ENCODE measurements around the gene TMEM94.

TMEM94 gene

DNA sequence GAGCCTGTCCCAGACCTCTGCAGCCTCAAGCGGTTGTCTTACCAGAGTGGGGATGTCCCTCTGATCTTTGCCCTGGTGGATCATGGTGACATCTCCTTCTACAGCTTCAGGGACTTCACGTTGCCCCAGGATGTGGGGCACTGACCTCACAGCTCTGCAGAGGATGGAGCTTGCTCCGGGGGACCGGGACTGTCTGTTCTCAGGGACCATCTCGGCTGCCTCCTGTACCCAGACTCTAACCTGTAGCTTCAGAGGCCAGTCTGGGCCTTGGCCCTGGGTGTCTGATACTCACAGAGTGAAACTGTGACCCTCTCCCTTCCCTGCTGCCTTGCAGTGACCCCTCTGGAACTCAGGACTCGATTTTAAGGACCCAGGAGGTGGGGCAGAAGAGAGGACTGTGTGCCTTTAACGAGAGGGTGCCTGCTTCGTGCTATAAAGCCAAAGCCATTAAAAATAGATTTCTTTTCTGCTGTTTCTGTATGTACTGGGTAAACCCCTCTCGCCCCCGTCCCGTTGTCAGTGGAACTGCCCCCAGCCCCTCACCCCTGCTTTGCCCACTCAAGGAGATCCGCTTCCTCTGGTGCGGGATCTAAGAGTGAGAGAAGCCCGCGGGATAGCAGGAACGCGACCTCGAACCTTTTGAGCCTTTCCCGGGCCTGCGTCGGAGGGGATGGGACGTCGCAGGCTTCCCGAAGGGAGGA, 68.0 kb downstream of the TMEM94 start:
- no peak for DNase-seq (ENCODE audit: low spot score)
- TF ChIP-seq, protein P1, sequence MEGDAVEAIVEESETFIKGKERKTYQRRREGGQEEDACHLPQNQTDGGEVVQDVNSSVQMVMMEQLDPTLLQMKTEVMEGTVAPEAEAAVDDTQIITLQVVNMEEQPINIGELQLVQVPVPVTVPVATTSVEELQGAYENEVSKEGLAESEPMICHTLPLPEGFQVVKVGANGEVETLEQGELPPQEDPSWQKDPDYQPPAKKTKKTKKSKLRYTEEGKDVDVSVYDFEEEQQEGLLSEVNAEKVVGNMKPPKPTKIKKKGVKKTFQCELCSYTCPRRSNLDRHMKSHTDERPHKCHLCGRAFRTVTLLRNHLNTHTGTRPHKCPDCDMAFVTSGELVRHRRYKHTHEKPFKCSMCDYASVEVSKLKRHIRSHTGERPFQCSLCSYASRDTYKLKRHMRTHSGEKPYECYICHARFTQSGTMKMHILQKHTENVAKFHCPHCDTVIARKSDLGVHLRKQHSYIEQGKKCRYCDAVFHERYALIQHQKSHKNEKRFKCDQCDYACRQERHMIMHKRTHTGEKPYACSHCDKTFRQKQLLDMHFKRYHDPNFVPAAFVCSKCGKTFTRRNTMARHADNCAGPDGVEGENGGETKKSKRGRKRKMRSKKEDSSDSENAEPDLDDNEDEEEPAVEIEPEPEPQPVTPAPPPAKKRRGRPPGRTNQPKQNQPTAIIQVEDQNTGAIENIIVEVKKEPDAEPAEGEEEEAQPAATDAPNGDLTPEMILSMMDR (IDR thresholded peaks at IDR 0.05): no peak
- Histone ChIP-seq H3K27ac (peak overlapping the region; percentile 36 to 85), H3K4me3 (peak overlapping the region; percentile 83)

DNA sequence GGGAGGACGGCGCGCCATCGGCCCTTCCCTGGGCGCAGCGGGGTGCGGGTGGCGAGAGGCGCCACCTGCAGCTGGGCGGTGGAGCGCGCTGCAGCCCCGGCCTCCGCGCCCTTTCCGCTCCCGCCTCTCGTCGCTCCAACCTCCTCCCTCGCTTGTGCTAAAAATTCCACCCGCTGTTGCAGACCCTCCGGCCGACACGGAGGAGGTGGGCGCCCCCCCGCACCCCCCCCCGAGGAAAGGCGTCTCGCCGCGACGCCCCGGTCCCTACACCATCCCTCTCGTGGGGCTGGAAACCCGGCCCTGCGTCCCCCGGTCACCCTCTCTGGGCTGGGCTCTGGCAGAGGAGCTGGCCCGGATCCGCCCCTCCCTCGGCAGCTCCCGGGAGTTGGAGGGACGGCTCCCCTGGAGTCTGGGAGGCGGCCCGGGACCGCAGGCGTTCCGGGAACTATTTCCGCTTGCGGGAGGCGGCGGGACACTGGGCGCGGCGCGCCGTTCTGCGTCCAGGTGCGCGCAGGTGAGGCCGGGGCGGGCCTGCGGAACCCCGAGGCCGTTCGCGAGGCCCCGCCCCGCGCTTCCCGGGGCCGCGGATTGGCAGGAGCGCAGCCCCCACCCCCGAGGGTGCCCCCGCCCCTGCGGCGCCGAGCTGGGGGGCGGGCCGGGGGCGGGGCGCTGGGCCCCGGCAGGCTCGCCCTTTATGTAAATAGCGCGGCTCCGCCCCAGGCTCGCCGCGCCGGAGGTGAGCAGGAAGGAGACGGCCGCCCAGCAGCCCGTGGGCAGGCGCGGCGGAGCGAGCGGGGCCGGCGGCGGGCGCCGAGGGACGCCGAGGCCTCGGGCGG, 68.8 kb downstream of the TMEM94 start, which contains the start of gene LLGL2:
TSS of gene LLGL2 (plus strand) at position 728 of the 836 bp plus-strand sequence. CDS start 17,730 bp downstream, outside the sequence.
- Histone ChIP-seq H3K4me3 (peak within 1 kb of the TSS; percentile 83), H3K27ac (peak within 1 kb of the TSS; percentile 36 to 85)
- TF ChIP-seq, protein P1 (IDR thresholded peaks at IDR 0.05): peak; percentile 19
- DNase-seq (ENCODE audit: low spot score): no peak

DNA sequence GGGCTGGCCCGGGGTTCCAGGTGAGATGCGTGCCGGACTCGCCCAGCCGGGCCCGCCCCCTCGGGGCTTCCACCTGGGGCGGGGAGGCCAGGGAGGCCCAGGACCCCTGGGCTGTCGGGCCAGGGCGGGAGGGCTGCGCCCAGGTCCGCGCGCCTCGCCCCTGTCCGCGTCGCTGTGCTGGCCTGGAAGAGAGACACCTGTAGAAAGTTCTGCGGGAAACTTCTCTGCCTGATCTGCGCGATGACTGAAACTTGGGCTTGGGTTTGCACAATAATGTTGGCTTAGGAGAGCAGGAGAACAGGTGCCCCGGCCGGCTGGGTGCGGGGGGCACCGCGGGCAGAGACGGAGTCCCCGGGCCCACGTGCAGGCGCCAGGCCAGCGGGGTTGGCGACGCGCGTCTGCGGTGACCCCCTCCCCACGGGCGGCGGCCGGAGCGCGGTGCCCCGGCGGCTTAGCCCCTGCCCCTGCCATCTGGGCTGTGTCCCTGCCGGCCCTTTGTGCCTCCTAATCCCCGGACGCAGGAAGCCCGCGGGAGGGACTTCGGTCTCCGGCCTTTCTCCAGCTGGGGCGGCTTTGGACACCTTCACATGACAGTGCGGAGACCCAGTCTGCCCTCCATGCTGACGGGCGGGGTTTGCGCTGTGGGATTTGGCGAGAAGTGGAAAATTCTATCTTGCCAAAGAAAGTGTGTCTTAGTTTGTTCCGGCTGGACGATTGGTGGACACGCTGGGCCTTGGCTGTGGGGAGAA, 69.5 kb downstream of the TMEM94 start:
- TF ChIP-seq, protein P1 (IDR thresholded peaks at IDR 0.05): no peak
- no peak for DNase-seq (ENCODE audit: low spot score)
- Histone ChIP-seq H3K4me3 (peak overlapping the region; percentile 83), H3K27ac (peak overlapping the region in 1 of 2 donors; percentile 85)

DNA sequence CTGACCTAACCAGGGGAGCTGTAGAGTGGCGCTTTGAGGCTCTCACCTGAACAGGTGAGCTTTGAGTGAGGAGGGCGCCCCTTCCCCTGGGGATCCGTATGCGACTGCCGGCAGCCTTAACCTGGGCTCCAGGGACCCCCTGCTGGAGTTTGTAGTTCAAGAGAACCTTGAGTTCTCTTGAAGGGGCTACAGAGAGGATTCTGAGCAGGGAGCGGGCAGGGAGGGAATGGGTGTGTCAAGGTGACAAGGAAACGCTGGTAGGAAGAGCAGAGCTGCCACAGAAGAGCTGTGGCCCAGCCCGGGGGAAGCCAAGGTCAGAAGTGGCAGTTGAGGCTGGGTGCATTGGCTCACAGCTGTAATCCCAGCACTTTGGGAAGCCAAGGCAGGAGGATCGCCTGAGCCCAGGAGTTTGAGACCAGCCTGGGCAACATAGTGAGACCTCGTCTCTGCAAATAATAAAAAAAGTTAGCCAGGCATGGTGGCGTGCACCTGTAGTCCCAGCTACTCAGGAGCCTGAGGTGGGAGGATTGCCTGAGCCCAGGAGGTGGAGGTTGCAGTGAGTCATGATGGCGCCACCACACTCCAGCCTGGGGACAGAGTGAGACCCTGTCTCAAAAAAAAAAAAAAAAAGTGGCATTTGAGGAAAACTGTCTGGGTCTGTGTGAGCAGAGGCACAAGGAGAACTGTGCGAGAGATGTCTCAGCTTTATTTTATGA, 70.3 kb downstream of the TMEM94 start:
- Histone ChIP-seq H3K4me3 (peak overlapping the region; percentile 83), H3K27ac (no peak overlapping the region)
- TF ChIP-seq, protein P1 (IDR thresholded peaks at IDR 0.05): no peak
- DNase-seq (ENCODE audit: low spot score): no peak

DNA sequence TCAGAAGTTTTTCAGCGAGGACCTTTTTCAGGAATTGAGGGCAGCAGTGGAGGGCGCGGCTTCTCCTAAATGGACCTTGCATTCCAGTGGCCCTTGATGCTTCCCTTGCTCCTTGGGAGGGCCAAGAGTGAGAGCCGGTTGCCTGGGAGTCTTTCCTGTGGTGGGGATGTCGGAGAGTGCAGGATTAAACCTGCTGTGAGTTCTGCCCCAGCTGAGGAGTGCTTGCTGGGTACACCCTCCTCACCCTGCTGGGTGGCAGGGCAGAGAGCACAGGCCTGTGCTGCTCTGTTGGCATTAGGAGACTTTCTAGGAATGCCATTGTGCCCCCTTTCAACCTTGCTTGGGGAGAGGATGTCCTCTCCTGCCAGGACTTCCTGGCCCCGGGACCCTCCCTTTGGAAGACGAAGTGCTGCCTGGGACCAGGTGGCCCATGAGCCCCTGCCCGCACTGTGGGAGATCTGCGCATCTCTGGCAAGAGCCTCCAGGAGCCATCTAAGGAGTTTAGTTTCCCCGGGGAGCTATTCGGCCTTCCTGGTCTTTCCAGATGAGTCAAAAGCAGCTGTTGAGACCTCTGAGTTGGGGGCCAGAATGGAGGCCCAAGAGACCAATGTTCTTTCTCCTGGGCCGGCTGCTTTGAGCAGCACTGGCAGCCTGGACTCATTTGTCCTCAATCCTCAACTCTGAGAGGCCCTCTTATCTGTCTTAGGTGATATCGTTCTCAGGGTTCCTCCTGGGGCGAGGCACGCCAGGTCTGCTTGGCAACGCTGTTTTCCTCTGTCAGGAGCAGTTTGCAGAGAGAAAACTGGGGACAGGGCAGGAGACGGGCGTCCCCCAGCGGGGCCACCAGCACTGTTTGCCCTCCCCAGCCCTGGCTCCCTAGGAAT, 74.6 kb downstream of the TMEM94 start:
- Histone ChIP-seq H3K4me3 (no peak overlapping the region), H3K27ac (no peak overlapping the region)
- TF ChIP-seq, protein P1 (IDR thresholded peaks at IDR 0.05): no peak
- no peak for DNase-seq (ENCODE audit: low spot score)

DNA sequence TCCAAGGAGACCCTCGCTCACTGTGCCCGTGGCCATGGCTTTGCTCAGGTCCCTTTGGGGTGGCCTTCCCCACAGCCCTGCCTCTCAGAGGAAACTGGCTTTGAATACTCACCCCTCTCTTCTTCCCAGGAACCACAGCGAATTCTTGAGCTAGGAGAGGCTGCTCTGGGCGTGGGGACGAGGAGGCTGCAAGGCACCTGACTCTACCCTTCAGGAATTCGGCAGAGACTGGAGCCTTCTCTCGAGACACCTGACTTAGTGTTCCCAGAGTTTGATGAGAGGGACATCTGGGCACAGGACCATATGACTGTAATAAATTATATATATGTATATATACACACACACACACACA, 75.3 kb downstream of the TMEM94 start:
- H3K4me3 ChIP-seq: no peak overlapping the region
- H3K27ac ChIP-seq: no peak overlapping the region
- TF ChIP-seq, protein P1 (IDR thresholded peaks at IDR 0.05): no peak
- DNase-seq (ENCODE audit: low spot score): no peak

Measured in coronary artery (tissue), 2 donors.